ENCODE measurements around the gene APOL4.
A peak's percentile ranks its signal among the peaks of the same experiment; 100 is the strongest.
"Not testable (repeated sequence)": the region's sequence is repeated elsewhere in the genome, so short reads cannot be mapped to it uniquely, and the experiment has no call there.

The APOL4 gene

GRCh38 chr22:36201630-36202319, at the start of gene APOL4:
Gene APOL4 (minus strand): TSS chr22:36201809. CDS start chr22:36201734, 75 bp downstream.
- peak within 1 kb of the TSS; percentile 57 for H3K27ac ChIP-seq
- TF ChIP-seq, protein P1, sequence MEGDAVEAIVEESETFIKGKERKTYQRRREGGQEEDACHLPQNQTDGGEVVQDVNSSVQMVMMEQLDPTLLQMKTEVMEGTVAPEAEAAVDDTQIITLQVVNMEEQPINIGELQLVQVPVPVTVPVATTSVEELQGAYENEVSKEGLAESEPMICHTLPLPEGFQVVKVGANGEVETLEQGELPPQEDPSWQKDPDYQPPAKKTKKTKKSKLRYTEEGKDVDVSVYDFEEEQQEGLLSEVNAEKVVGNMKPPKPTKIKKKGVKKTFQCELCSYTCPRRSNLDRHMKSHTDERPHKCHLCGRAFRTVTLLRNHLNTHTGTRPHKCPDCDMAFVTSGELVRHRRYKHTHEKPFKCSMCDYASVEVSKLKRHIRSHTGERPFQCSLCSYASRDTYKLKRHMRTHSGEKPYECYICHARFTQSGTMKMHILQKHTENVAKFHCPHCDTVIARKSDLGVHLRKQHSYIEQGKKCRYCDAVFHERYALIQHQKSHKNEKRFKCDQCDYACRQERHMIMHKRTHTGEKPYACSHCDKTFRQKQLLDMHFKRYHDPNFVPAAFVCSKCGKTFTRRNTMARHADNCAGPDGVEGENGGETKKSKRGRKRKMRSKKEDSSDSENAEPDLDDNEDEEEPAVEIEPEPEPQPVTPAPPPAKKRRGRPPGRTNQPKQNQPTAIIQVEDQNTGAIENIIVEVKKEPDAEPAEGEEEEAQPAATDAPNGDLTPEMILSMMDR (conservative IDR thresholded peaks at IDR 0.05): no peak
- TF ChIP-seq ZFX (IDR thresholded peaks at IDR 0.05): no peak

GRCh38 chr22:36250292-36250960, 48.8 kb upstream of the APOL4 start:
- H3K27ac ChIP-seq: not testable (repeated sequence)

DNA sequence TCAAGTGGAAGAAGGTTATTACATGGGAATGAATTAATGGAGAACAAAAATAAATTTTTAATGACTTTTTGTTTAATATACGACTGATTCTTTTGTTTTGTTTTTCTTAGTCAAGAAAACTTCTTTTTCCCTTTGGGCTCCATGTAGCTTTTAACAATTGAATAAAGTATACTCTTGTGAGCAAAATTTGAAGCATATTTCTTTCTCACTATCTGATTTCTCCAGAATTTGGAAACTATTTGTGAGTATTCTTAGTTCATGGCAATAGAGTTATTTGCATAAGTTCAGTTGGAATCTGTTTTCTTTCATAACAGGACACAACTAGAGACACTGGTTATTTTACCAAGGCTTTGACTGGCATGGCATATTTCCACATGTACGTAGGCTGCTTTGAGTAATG, 47.6 kb upstream of the APOL4 start:
- TF ChIP-seq, protein P1 (conservative IDR thresholded peaks at IDR 0.05): no peak
- TF ChIP-seq ZFX (IDR thresholded peaks at IDR 0.05): no peak
- H3K27ac ChIP-seq: no peak overlapping the region

DNA sequence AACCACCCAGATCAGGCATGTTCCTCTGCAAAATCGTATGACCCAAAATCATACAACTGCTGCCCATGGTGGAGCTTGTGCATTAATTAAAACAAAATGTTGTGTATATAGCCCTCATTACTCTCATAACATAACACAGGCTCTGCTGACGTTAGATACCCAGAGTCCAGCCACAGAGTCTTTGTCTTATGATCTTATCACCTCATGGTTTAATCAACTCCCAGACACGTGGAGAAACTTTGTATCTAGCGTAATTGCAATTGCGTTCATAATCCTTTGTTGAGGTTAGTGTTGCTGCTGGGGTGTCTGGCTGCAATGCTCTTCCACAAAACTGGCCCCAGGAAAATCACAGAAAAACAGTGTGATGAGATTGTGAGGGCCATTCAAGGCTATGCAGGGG, 46.3 kb upstream of the APOL4 start:
- H3K27ac ChIP-seq: no peak overlapping the region
- TF ChIP-seq, protein P1 (conservative IDR thresholded peaks at IDR 0.05): no peak
- TF ChIP-seq ZFX (IDR thresholded peaks at IDR 0.05): no peak

- no peak overlapping the region for H3K27ac ChIP-seq
- TF ChIP-seq ZFX (IDR thresholded peaks at IDR 0.05): no peak
- TF ChIP-seq, protein P1 (conservative IDR thresholded peaks at IDR 0.05): no peak
These were observed 45.1 kb upstream of the APOL4 start for GRCh38 chr22:36246718-36247117.

- no peak for TF ChIP-seq ZFX (IDR thresholded peaks at IDR 0.05)
- TF ChIP-seq, protein P1 (conservative IDR thresholded peaks at IDR 0.05): no peak
- H3K27ac ChIP-seq: no peak overlapping the region
These were observed 44.3 kb upstream of the APOL4 start for GRCh38 chr22:36245805-36246356.

GRCh38 chr22:36244522-36245391, 43.1 kb upstream of the APOL4 start:
- no peak for TF ChIP-seq ZFX (IDR thresholded peaks at IDR 0.05)
- TF ChIP-seq, protein P1 (conservative IDR thresholded peaks at IDR 0.05): no peak
- no peak overlapping the region for H3K27ac ChIP-seq

Measured in C4-2B (cell line).